Activated CD4-positive, alpha-beta T cell treated with anti-CD3 and anti-CD28 coated beads, Interleukin-2, amount 10 ng/mL, durations not matched to agents 7 days and 5 days (primary cell): Measurements from ENCODE around the gene SERPINB12. TPM values are rescaled to one million over a fixed set of nuclear protein-coding genes. Genes with fewer than 3 reads are reported as not detected.

Source experiments
- CTCF ChIA-PET: fragments of 350-600 bp; sonication (Branson Sonifier 250); formaldehyde crosslinking; loops from one replicate; lab custom pipeline; 2021; ENCODE audit warnings: antibody characterized with exemption; lab: Charles Lee
- POLR2A ChIA-PET: fragments of 350-600 bp; sonication (Branson Sonifier 250); formaldehyde crosslinking; loops from one replicate; lab custom pipeline; 2021; ENCODE audit warnings: antibody characterized with exemption; lab: Charles Lee
- DNase-seq: peaks from one replicate; pipeline ENCODE4 v3.0.0-alpha.2; 2020
- H3K27ac Mint-ChIP-seq: one replicate; pipeline ENCODE4 v1.8.0; 2021; ENCODE audit warnings: mild to moderate bottlenecking, moderate library complexity, mixed read lengths
- H3K27me3 Mint-ChIP-seq: one replicate; pipeline ENCODE4 v1.8.0; 2021; ENCODE audit warnings: mixed read lengths
- H3K36me3 Mint-ChIP-seq: one replicate; pipeline ENCODE4 v1.8.0; 2021; ENCODE audit warnings: low read depth, mixed read lengths
- H3K4me1 Mint-ChIP-seq: one replicate; pipeline ENCODE4 v1.8.0; 2021; ENCODE audit warnings: mixed read lengths
- H3K4me3 Mint-ChIP-seq: one replicate; pipeline ENCODE4 v1.8.0; 2021; ENCODE audit warnings: mild to moderate bottlenecking, moderate library complexity, mixed read lengths
- H3K9me3 Mint-ChIP-seq: one replicate; pipeline ENCODE4 v1.8.0; 2021; ENCODE audit warnings: mixed read lengths
- total RNA-seq, 2 experiments: library from RNA; stranded (reverse); gene quantifications; one replicate each; pipeline ENCODE4 v1.2.3, GENCODE V29; 2021

SERPINB12 gene, protein sequence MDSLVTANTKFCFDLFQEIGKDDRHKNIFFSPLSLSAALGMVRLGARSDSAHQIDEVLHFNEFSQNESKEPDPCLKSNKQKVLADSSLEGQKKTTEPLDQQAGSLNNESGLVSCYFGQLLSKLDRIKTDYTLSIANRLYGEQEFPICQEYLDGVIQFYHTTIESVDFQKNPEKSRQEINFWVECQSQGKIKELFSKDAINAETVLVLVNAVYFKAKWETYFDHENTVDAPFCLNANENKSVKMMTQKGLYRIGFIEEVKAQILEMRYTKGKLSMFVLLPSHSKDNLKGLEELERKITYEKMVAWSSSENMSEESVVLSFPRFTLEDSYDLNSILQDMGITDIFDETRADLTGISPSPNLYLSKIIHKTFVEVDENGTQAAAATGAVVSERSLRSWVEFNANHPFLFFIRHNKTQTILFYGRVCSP
- total RNA-seq = not detected

DNA sequence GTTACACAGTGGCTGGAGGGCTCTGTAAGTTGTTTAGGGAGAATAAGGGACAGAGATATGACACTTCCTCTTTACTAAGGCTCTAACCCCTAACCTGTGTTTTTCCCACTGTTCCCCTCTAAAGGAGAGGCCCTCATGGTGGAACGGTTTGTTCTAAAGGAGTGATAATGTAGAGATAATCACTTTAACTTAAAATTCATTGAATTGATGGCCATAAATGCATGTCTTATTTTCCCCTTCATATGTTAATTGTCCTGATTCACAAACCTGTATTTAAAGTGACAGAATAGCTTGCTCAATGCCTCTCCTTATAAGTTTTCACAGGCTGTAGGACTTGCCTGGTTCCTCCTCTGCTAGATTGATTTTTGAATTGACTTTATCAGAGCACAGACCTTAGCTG is at the start of gene SERPINB12:
Gene SERPINB12 (plus strand): TSS at position 301 of the 400 bp plus-strand sequence. CDS start 13,791 bp downstream, outside the sequence.
- ChIA-PET POLR2A (no interaction called here), CTCF (no interaction called here)
- Mint-ChIP-seq H3K4me3 (no peak within 1 kb of the TSS), H3K27me3 (peaks cover 34% of the 10 kb centered on the region), H3K27ac (no peak within 1 kb of the TSS), H3K4me1 (no peaks in the 10 kb centered on the region), H3K9me3 (no peaks in the 10 kb centered on the region), H3K36me3 (no peaks in the 10 kb centered on the region)
- DNase-seq = no peak

DNA sequence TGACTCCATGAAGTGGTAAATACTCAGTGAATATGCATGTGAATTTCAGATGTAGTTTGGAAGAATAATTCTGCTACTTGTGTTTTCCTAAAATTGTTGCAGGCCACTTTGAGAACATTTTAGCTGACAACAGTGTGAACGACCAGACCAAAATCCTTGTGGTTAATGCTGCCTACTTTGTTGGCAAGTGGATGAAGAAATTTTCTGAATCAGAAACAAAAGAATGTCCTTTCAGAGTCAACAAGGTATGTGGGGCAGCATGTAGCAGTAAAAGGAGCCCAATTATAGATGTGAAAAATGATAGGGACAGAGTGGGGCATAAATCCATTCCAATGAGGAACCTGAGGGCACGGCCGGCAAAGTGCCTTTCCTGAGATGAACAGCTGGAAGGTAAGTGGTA is 49.3 kb upstream of the SERPINB12 start:
- Mint-ChIP-seq H3K4me1 (no peaks in the 10 kb centered on the region), H3K36me3 (no peaks in the 10 kb centered on the region), H3K27ac (no peak overlapping the region), H3K4me3 (no peak overlapping the region), H3K27me3 (peaks cover 27% of the 10 kb centered on the region), H3K9me3 (no peaks in the 10 kb centered on the region)
- CTCF ChIA-PET = no interaction called here
- POLR2A ChIA-PET = no interaction called here
- no peak for DNase-seq

DNA sequence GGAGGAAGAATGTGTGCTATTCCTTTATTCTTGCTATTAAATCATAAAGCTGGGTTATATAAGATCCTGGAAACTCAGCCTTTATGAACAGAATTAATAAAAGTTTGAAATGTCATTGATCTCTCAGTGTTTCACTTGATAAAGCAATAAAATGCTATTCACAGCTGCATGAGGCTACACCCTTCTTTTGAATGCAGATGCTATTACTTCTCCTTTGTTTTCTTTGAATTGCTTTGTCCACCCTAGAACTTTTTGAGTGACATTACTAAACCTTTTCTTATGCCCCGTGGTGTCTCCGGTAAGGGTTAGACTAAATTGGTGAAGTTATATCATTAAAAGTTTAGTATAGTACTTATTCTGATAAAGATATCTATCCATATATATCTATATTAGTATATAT is 46.5 kb upstream of the SERPINB12 start:
- H3K27me3 Mint-ChIP-seq = peaks cover 20% of the 10 kb centered on the region
- no peak overlapping the region for H3K4me3 Mint-ChIP-seq
- H3K36me3 Mint-ChIP-seq = no peaks in the 10 kb centered on the region
- no peaks in the 10 kb centered on the region for H3K4me1 Mint-ChIP-seq
- DNase-seq = no peak
- H3K27ac Mint-ChIP-seq = no peak overlapping the region
- no peaks in the 10 kb centered on the region for H3K9me3 Mint-ChIP-seq
- ChIA-PET CTCF (no interaction called here), POLR2A (no interaction called here)

DNA sequence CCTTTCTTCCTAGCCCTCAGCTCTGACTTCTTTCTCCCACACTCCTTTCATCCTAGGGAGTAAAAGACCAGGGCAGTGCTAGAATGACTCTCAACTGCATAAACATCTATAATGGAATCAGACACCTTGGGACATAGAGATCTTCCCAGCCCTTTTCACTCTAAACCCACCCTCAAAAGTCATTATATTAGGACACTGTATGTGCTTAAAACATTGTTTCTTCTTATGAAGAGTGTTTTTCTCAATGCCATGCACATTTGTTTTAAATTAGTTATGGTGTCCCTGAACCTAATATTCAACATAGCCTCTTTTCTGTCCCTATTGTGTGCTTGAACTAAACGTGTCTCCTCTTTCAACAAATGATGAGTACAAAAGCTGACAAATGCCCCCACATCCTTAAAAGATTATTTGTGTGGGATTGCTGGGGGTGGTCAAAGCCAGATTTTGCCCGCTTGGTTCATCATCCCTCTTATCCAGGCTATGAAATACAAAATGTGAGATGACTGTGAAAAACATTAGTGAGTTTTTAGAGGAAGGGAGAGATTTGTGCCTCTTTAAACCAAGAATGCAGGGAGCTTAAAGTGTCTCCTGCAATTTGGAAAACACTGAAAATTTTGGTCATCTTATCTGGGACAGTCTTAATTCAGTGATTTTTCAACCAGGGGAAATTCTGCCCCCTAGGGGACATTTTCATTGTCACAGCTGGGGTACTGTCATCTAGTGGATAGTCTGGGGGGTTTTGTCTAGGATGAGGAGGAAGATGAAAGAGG is 36.4 kb upstream of the SERPINB12 start:
- Mint-ChIP-seq H3K4me1 (no peaks in the 10 kb centered on the region), H3K9me3 (no peaks in the 10 kb centered on the region), H3K27ac (no peak overlapping the region), H3K27me3 (peaks cover 34% of the 10 kb centered on the region), H3K4me3 (no peak overlapping the region), H3K36me3 (no peaks in the 10 kb centered on the region)
- CTCF ChIA-PET = no interaction called here
- peak; percentile 37 for DNase-seq
- POLR2A ChIA-PET = no interaction called here

DNA sequence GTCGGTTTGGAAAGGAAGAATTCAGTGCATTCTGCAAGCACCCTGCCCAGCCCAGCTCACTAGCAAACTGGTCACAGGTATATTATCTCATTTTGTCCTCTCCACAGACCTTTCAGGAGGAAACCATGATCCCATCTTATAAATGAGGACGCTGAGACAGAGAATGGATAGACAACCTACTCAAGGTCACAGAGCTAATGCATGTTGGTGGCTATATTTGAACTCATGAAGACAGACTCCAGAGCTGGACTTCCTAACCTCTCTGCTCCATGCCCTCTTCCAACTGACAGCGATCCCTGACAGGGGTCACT is 35.9 kb upstream of the SERPINB12 start:
- H3K4me3 Mint-ChIP-seq = no peak overlapping the region
- ChIA-PET CTCF (interaction anchor here (3.3 kb wide), 1 partner anchor 12 kb away, joined by 12 read pairs; no protein-coding TSS in a partner anchor), POLR2A (no interaction called here)
- DNase-seq = no peak
- H3K9me3 Mint-ChIP-seq = no peaks in the 10 kb centered on the region
- H3K27me3 Mint-ChIP-seq = peaks cover 34% of the 10 kb centered on the region
- no peaks in the 10 kb centered on the region for H3K4me1 Mint-ChIP-seq
- H3K27ac Mint-ChIP-seq = no peak overlapping the region
- H3K36me3 Mint-ChIP-seq = no peaks in the 10 kb centered on the region

DNA sequence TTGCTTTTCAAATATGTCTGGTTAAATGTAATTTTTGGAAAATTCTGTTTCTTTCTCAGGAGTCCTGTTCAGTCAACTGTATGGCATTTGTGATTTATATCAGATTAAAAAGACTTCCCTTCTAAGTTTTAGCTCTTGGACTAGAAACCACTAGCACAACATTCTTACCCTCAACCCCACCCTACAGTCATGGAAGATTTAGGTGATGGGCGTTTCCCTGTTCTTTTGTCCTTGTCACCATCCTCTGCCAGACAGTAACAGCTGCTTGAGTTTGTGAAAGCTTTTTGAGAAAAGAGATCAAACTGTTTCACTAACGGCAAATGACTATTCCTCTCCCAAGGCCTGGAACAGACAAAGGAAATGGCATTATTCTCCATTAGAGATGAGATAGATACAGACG is 33.6 kb upstream of the SERPINB12 start:
- no peak for DNase-seq
- POLR2A ChIA-PET = no interaction called here

DNA sequence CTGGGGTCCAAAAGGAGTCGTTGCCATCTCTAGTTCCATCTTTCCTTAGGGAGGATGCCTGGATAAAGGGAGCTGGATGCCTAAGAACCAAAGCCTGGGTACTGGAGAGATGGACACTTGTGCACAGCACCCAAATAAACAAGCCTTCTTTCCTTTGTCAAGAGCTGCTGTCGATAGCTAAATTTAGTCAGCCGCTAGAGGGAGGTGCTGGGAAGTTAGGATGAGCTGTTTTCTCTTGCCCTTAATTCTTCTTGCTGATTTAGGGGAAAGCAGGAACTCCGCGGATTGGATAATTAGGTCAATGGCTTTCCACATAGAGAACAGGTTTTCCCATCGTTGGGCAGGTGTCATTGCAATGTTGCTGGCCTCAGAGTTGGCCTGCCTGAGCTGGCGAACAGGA is 30.9 kb upstream of the SERPINB12 start:
- CTCF ChIA-PET = interaction anchor here (0.6 to 1.0 kb wide), 2 partner anchors 9 to 61 kb away, joined by 3 to 5 read pairs; no protein-coding TSS in a partner anchor
- H3K4me3 Mint-ChIP-seq = no peak overlapping the region
- DNase-seq = peak; percentile 16
- H3K27me3 Mint-ChIP-seq = peaks cover 26% of the 10 kb centered on the region
- no peaks in the 10 kb centered on the region for H3K36me3 Mint-ChIP-seq
- H3K9me3 Mint-ChIP-seq = no peaks in the 10 kb centered on the region
- no peaks in the 10 kb centered on the region for H3K4me1 Mint-ChIP-seq
- no peak overlapping the region for H3K27ac Mint-ChIP-seq
- POLR2A ChIA-PET = no interaction called here

More for the DNA sequence above, 33.6 kb upstream of the SERPINB12 start:
- no peaks in the 10 kb centered on the region for H3K9me3 Mint-ChIP-seq
- H3K27ac Mint-ChIP-seq = no peak overlapping the region
- peaks cover 37% of the 10 kb centered on the region for H3K27me3 Mint-ChIP-seq
- CTCF ChIA-PET = interaction anchor here (0.6 to 3.3 kb wide), 2 partner anchors 10 to 456 kb away, joined by 3 to 12 read pairs; no protein-coding TSS in a partner anchor
- no peak overlapping the region for H3K4me3 Mint-ChIP-seq
- H3K36me3 Mint-ChIP-seq = no peaks in the 10 kb centered on the region
- H3K4me1 Mint-ChIP-seq = no peaks in the 10 kb centered on the region

DNA sequence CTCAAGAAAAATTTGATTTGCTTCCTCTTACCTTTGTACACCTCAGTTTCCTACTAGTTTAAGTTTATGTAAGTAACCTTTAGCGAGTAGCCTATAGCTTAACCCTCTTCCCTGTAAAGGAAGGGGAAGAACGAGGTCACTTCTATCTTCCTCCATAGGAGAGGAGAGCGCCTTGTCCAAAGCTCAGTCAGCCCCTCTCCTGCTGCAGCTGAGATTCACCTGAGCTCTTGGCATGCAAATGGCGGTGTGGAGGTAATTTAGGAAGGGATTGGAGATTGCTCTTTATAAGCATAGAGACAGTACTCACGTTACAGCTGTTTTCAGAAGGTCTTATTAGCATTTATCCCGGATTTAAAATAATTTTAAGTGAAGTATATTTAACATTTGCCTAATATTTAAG is 27.8 kb upstream of the SERPINB12 start:
- DNase-seq = no peak
- Mint-ChIP-seq H3K27me3 (peaks cover 10% of the 10 kb centered on the region), H3K27ac (no peak overlapping the region), H3K4me1 (no peaks in the 10 kb centered on the region), H3K9me3 (no peaks in the 10 kb centered on the region), H3K36me3 (no peaks in the 10 kb centered on the region), H3K4me3 (no peak overlapping the region)
- ChIA-PET CTCF (no interaction called here), POLR2A (no interaction called here)

DNA sequence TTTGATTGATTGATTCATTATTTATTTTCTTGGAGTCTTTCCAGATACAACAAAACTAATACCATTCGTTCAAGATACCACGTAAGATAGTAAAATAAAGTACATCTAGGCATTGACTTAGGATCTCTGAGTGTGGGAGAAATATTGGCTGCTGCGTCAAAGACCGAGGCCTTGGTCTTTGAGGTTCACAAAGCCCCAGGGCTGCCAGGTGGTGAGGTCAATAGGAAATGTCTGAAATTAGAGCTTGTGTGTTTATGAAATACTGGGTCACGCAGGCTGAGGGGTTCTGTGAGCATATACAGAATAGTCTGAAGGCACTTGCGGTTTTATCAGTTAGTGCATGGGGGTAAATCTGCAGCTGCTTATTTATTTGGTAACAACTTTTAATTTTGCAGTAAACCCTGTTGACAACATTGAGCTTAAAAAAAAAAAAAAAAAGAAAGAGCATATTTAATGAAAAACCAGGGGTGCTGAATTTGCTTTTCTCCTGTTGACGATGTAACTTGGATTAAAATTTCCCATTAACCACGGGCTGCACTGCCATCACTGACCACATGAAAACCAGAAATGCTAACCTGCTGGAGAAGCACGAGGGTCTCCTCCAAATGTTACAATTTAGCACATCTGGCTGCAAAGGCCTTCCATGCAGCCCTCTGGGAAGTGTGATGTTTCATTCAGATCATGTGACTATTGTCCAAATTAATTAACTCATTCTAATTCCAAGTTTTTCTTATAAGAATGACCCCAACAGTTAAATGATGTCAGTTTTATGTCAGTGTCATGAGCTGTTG is 27.1 kb upstream of the SERPINB12 start:
- H3K27ac Mint-ChIP-seq = no peak overlapping the region
- POLR2A ChIA-PET = no interaction called here
- H3K4me3 Mint-ChIP-seq = no peak overlapping the region
- H3K36me3 Mint-ChIP-seq = no peaks in the 10 kb centered on the region
- no peaks in the 10 kb centered on the region for H3K4me1 Mint-ChIP-seq
- H3K27me3 Mint-ChIP-seq = peaks cover 11% of the 10 kb centered on the region
- no peak for DNase-seq
- CTCF ChIA-PET = no interaction called here
- H3K9me3 Mint-ChIP-seq = no peaks in the 10 kb centered on the region

DNA sequence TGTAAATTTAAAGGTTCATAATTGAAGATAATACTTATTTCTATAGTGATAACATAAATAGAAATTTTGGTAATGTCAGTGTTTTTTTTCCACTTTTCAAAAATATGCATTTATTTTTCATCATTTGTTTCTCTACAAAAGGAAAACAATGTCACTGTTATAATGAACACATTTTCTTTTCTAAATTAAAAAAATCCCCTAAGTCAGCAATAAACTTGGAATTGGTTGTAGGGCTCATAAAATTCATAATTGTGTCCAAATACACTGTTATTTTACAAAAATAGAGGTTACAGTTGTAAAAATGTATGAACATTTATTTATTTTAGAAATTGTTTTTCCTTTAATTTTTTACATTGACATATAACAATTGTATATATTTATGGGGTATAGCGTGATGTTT is 26.4 kb upstream of the SERPINB12 start:
- Mint-ChIP-seq H3K4me1 (no peaks in the 10 kb centered on the region), H3K36me3 (no peaks in the 10 kb centered on the region), H3K9me3 (no peaks in the 10 kb centered on the region), H3K4me3 (no peak overlapping the region), H3K27ac (no peak overlapping the region), H3K27me3 (peaks cover 18% of the 10 kb centered on the region)
- ChIA-PET CTCF (no interaction called here), POLR2A (no interaction called here)
- DNase-seq = no peak

DNA sequence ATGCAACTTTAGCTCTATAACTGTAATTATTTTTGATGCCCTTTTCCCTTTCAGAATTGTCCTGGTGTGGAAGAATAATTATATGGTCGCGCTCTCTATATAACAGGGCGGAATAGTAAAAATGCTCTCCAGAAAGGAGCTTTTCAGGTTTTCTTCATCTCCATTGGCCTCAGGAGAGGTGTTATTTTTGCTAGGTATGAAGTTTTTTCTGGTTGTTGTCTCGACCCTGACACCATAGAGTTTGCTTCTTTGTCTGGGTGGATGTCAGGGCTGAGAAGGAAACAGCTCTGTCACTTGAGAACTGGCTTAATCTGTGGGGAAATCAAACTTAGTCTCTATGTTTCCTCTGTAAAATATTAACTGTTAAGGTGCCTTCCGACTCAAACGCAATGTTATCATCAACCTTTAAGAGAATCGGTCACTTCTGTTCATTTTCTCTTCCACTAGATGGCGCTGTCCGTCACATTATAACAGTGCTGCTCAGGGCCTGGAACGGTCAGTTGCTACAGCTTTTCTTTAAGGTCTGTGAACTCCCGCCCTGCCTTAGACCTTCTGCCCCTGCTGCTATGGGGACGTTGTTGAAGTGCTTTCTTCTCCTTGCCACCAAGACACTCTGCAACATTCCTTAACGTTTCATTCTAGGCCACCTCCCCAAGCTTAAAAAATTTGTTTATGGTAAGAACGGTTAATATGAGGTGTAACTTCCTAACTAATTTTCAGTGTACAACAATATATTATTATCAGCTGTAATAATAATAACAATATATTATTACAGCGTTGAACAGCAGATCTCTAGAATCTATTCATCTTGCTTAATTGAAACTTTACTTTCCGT is 23.8 kb upstream of the SERPINB12 start:
- peaks cover 26% of the 10 kb centered on the region for H3K27me3 Mint-ChIP-seq
- H3K27ac Mint-ChIP-seq = no peak overlapping the region
- no peaks in the 10 kb centered on the region for H3K4me1 Mint-ChIP-seq
- no peaks in the 10 kb centered on the region for H3K9me3 Mint-ChIP-seq
- POLR2A ChIA-PET = interaction anchor here (0.6 kb wide), 1 partner anchor 121 kb away, joined by 3 read pairs; no protein-coding TSS in a partner anchor
- no peak overlapping the region for H3K4me3 Mint-ChIP-seq
- DNase-seq = peak; percentile 75
- no peaks in the 10 kb centered on the region for H3K36me3 Mint-ChIP-seq
- CTCF ChIA-PET = interaction anchor here (0.6 to 3.8 kb wide), 10 partner anchors 9 to 579 kb away, joined by 3 to 18 read pairs (median 3); no protein-coding TSS in a partner anchor
